Measurements from ENCODE around the gene PCCA.

GRCh38 chr13:100208626-100209025, 119.7 kb downstream of the PCCA start:
- no peak for TF ChIP-seq POLR2A (IDR thresholded peaks at IDR 0.05; ENCODE audit: low read length)
- TF ChIP-seq GATA1 (IDR thresholded peaks at IDR 0.05; ENCODE audit: low read depth, low read length) = no peak

Data from erythroblast (primary cell).